H1 (cell line): ENCODE measurements around the gene SREK1IP1. TPM values are rescaled to one million over a fixed set of nuclear protein-coding genes. Genes with fewer than 3 reads are reported as not detected.

ENCODE experiments used
- CTCF ChIA-PET: fragments of 300-600 bp; sonication (Branson Sonifier 250); formaldehyde crosslinking; loops from one replicate; lab custom pipeline; 2021; ENCODE audit not compliant: partially characterized antibody; lab: Charles Lee
- POLR2A ChIA-PET: fragments of 300-600 bp; sonication (Branson Sonifier 250); formaldehyde crosslinking; loops from one replicate; lab custom pipeline; 2021; ENCODE audit warnings: inconsistent platforms; ENCODE audit not compliant: partially characterized antibody; lab: Charles Lee
- DNase-seq, 2 experiments: peaks; one replicate each; pipeline versions ENCODE4 v3.0.0 to v3.0.0-alpha.2; 2010 to 2022; ENCODE audit warnings: low spot score in 2 of 2, low read depth in 1 of 2, mixed read lengths in 1 of 2
- FAIRE-seq: peaks from 2 replicates; lab custom pipeline; 2011; peaks lifted over from hg19 to GRCh38; lab: Jason Lieb, UNC
- H2AFZ ChIP-seq: 2 replicates; pipeline ENCODE4 v1.8.1; 2012; ENCODE audit warnings: low read length, inconsistent platforms
- H2AK5ac ChIP-seq: 2 replicates; pipeline ENCODE4 v1.6.1; 2013; ENCODE audit warnings: low read depth, low read length
- H2BK120ac ChIP-seq: replicated peaks from 2 replicates; pipeline ENCODE3; 2013; ENCODE audit warnings: low read depth, low read length, inconsistent platforms
- H2BK12ac ChIP-seq: 2 replicates; pipeline ENCODE4 v1.6.1; 2013; ENCODE audit warnings: low read depth, low read length
- H2BK15ac ChIP-seq: 2 replicates; pipeline ENCODE4 v1.6.1; 2013; ENCODE audit warnings: low read length
- H2BK20ac ChIP-seq: 2 replicates; pipeline ENCODE4 v1.6.1; 2013; ENCODE audit warnings: low read length
- H2BK5ac ChIP-seq: 2 replicates; pipeline ENCODE4 v1.6.1; 2013; ENCODE audit warnings: low read depth, low read length
- H3K14ac ChIP-seq: 2 replicates; pipeline ENCODE4 v1.6.1; 2013; ENCODE audit warnings: inconsistent platforms; ENCODE audit not compliant: insufficient read length
- H3K18ac ChIP-seq: 2 replicates; pipeline ENCODE4 v1.6.1; 2013; ENCODE audit warnings: low read length; ENCODE audit errors: extremely low read depth
- H3K23ac ChIP-seq: 2 replicates; pipeline ENCODE4 v1.6.1; 2013; ENCODE audit warnings: inconsistent platforms; ENCODE audit not compliant: insufficient read length
- H3K23me2 ChIP-seq: 2 replicates; pipeline ENCODE4 v1.6.1; 2013; ENCODE audit warnings: low read depth, low read length
- H3K27ac ChIP-seq: 2 replicates; pipeline ENCODE4 v1.6.1; 2011; ENCODE audit warnings: low read depth, low read length, inconsistent platforms
- H3K27me3 ChIP-seq, 4 experiments: replicated peaks in 1 of 4; 1 replicate in 1 of 4; 2 replicates in 3 of 4; pipeline versions ENCODE4 v1.6.1 to v1.8.1; 2011 to 2013; ENCODE audit warnings: low read length in 3 of 4, mild to moderate bottlenecking in 3 of 4, inconsistent platforms in 2 of 4, mixed read lengths in 2 of 4, moderate library complexity in 1 of 4; ENCODE audit not compliant: control insufficient read depth in 3 of 4, insufficient read depth in 3 of 4; ENCODE audit errors: extremely low read depth in 1 of 4
- H3K36me3 ChIP-seq, 4 experiments: 2 replicates each; pipeline versions ENCODE4 v1.6.1 to v1.8.1; 2011 to 2013; ENCODE audit warnings: mild to moderate bottlenecking in 4 of 4, low read length in 3 of 4, moderate library complexity in 2 of 4, control low read depth in 1 of 4, inconsistent platforms in 1 of 4; ENCODE audit not compliant: insufficient read depth in 4 of 4, control insufficient read depth in 2 of 4
- H3K4ac ChIP-seq: replicated peaks from 2 replicates; pipeline ENCODE3; 2013; ENCODE audit warnings: low read length, low read depth, mixed read lengths, inconsistent platforms; ENCODE audit not compliant: insufficient read length
- H3K4me1 ChIP-seq, 4 experiments: replicated peaks in 1 of 4; 1 replicate in 1 of 4; 2 replicates in 3 of 4; pipeline versions ENCODE4 v1.6.1 to v1.8.1; 2011 to 2013; ENCODE audit warnings: low read length in 3 of 4, inconsistent platforms in 2 of 4, mixed read lengths in 1 of 4; ENCODE audit not compliant: insufficient read depth in 4 of 4, control insufficient read depth in 3 of 4
- H3K4me2 ChIP-seq, 2 experiments: 2 replicates each; pipeline versions ENCODE4 v1.6.1 to v1.8.1; 2011 to 2013; ENCODE audit warnings: low read depth in 2 of 2, low read length in 2 of 2, control low read depth in 1 of 2, inconsistent platforms in 1 of 2, mild to moderate bottlenecking in 1 of 2; ENCODE audit not compliant: insufficient read depth in 1 of 2
- H3K4me3 ChIP-seq, 4 experiments: fragments of 200-600, 300-600 bp in 1 of 4; sonication (generic), shearing (Covaris generic), sonication (Bioruptor Twin) in 1 of 4; 2 replicates each; pipeline versions ENCODE4 v1.5.1 to v1.8.1; 2011 to 2016; ENCODE audit warnings: low read length in 4 of 4, low read depth in 3 of 4, control low read depth in 2 of 4, inconsistent platforms in 2 of 4, mild to moderate bottlenecking in 2 of 4, mixed read lengths in 1 of 4, moderate library complexity in 1 of 4; ENCODE audit not compliant: insufficient read depth in 2 of 4; ENCODE audit errors: extremely low read depth in 1 of 4
- H3K56ac ChIP-seq: replicated peaks from 2 replicates; pipeline ENCODE3; 2013; ENCODE audit warnings: low read depth, mild to moderate bottlenecking, mixed read lengths, low read length, inconsistent platforms; ENCODE audit not compliant: insufficient read length
- H3K79me1 ChIP-seq: 2 replicates; pipeline ENCODE4 v1.6.1; 2013; ENCODE audit warnings: low read depth, low read length, control low read depth
- H3K79me2 ChIP-seq, 2 experiments: 2 replicates each; pipeline versions ENCODE4 v1.6.1 to v1.8.1; 2012 to 2013; ENCODE audit warnings: low read length in 2 of 2, mild to moderate bottlenecking in 2 of 2, inconsistent platforms in 1 of 2; ENCODE audit not compliant: insufficient read depth in 2 of 2, control insufficient read depth in 1 of 2
- H3K9ac ChIP-seq, 4 experiments: replicated peaks in 1 of 4; 1 replicate in 1 of 4; 2 replicates in 3 of 4; pipeline versions ENCODE4 v1.6.1 to v1.8.1; 2011 to 2013; ENCODE audit warnings: low read depth in 3 of 4, low read length in 3 of 4, control low read depth in 2 of 4, mild to moderate bottlenecking in 2 of 4, moderate library complexity in 2 of 4, inconsistent platforms in 1 of 4; ENCODE audit errors: extremely low read depth in 1 of 4
- H3K9me3 ChIP-seq, 2 experiments: 2 replicates each; pipeline versions ENCODE4 v1.6.1 to v1.8.1; 2012 to 2013; ENCODE audit warnings: mild to moderate bottlenecking in 2 of 2, moderate library complexity in 2 of 2, control low read depth in 1 of 2, inconsistent platforms in 1 of 2, low read depth in 1 of 2, low read length in 1 of 2, mixed read lengths in 1 of 2; ENCODE audit not compliant: insufficient read depth in 2 of 2
- H4K20me1 ChIP-seq, 2 experiments: replicated peaks in 1 of 2; 2 replicates each; pipeline versions ENCODE3 to v1.8.1; 2011 to 2013; ENCODE audit warnings: inconsistent platforms in 2 of 2, low read length in 2 of 2, mild to moderate bottlenecking in 1 of 2; ENCODE audit not compliant: insufficient read depth in 2 of 2, control insufficient read depth in 1 of 2
- H4K5ac ChIP-seq: 2 replicates; pipeline ENCODE4 v1.6.1; 2013; ENCODE audit warnings: low read length, low read depth, mixed read lengths, inconsistent platforms; ENCODE audit not compliant: insufficient read length
- H4K8ac ChIP-seq: 2 replicates; pipeline ENCODE4 v1.8.0; 2013; ENCODE audit warnings: mild to moderate bottlenecking, moderate library complexity, low read length, inconsistent platforms; ENCODE audit not compliant: insufficient read depth; ENCODE audit errors: extremely low read depth
- H4K91ac ChIP-seq: replicated peaks from 2 replicates; pipeline ENCODE3; 2013; ENCODE audit warnings: low read length, mixed read lengths, inconsistent platforms; ENCODE audit not compliant: insufficient read length
- BACH1 ChIP-seq: IDR thresholded peaks from 2 replicates; pipeline ENCODE4 v1.6.1; 2012; ENCODE audit warnings: low read length, improper control_type of control experiment
- BCL11A ChIP-seq, 2 experiments: IDR thresholded peaks; one replicate each; pipeline ENCODE4 v1.6.1; 2011; ENCODE audit warnings: low read depth in 2 of 2, low read length in 2 of 2, mild to moderate bottlenecking in 2 of 2
- BRCA1 ChIP-seq: IDR thresholded peaks from 2 replicates; pipeline ENCODE4 v1.6.1; 2012; ENCODE audit warnings: low read depth, low read length, improper control_type of control experiment
- CBX5 ChIP-seq: fragments of 300-800, 300-1000 bp; sonication (generic); IDR thresholded peaks from 2 replicates; pipeline ENCODE4 v1.7.1; 2016; ENCODE audit warnings: antibody characterized with exemption, low read length, low read depth
- CBX8 ChIP-seq: fragments of 300-800, 300-1000 bp; sonication (generic); IDR thresholded peaks from 2 replicates; pipeline ENCODE4 v1.7.1; 2016; ENCODE audit warnings: low read depth, low read length, borderline replicate concordance
- CHD2 ChIP-seq: IDR thresholded peaks from 2 replicates; pipeline ENCODE4 v1.6.1; 2012; ENCODE audit warnings: low read length, improper control_type of control experiment
- JUND ChIP-seq: IDR thresholded peaks from 2 replicates; pipeline ENCODE4 v1.6.1; 2011; ENCODE audit warnings: mild to moderate bottlenecking, improper control_type of control experiment, low read length
- KDM1A ChIP-seq: fragments of 200-600, 300-600 bp; sonication (generic); IDR thresholded peaks from 2 replicates; pipeline ENCODE4 v1.7.1; 2016; ENCODE audit warnings: mild to moderate bottlenecking, low read length, borderline replicate concordance
- KDM5A ChIP-seq: fragments of 200-600 bp; IDR thresholded peaks from 2 replicates; pipeline ENCODE4 v1.7.1; 2012; ENCODE audit warnings: mild to moderate bottlenecking, low read length, inconsistent platforms, mixed read lengths
- MAFK ChIP-seq: IDR thresholded peaks from 2 replicates; pipeline ENCODE4 v1.6.1; 2012; ENCODE audit warnings: low read depth, mild to moderate bottlenecking, improper control_type of control experiment, low read length
- MAX ChIP-seq: IDR thresholded peaks from 2 replicates; pipeline ENCODE4 v1.6.1; 2012; ENCODE audit warnings: inconsistent platforms
- SIRT6 ChIP-seq: IDR thresholded peaks from one replicate; pipeline ENCODE4 v1.7.1; 2012; ENCODE audit warnings: low read length, inconsistent platforms
- SIX5 ChIP-seq: IDR thresholded peaks from 2 replicates; pipeline ENCODE4 v1.6.1; 2011; ENCODE audit warnings: mild to moderate bottlenecking, low read depth, low read length
- SP1 ChIP-seq: IDR thresholded peaks from 2 replicates; pipeline ENCODE4 v1.6.1; 2011; ENCODE audit warnings: low read depth, low read length
- SP2 ChIP-seq: IDR thresholded peaks from 2 replicates; pipeline ENCODE4 v1.6.1; 2012; ENCODE audit warnings: mild to moderate bottlenecking, low read length, inconsistent platforms
- SRF ChIP-seq: IDR thresholded peaks from 2 replicates; pipeline ENCODE4 v1.6.1; 2011; ENCODE audit warnings: mild to moderate bottlenecking, low read depth, low read length, moderate library complexity
- WGBS, 2 experiments: shearing (Covaris generic) in 1 of 2; methylation state at CpG; one replicate each; pipeline versions ENCODE4 v1.1.6 to v1.1.7; 2013 to 2015; ENCODE audit warnings: low lambda C conversion rate in 2 of 2, mixed read lengths in 2 of 2, inconsistent platforms in 1 of 2, low coverage in 1 of 2, missing lambda C conversion rate in 1 of 2; ENCODE audit not compliant: insufficient replicate concordance in 2 of 2, insufficient coverage in 1 of 2, insufficient read length in 1 of 2; ENCODE audit errors: extremely low coverage in 1 of 2, missing lambda C conversion rate in 1 of 2; 5-methylcytosine and 5-hydroxymethylcytosine counted together
- polyA plus RNA-seq, 7 experiments: library from polyadenylated mRNA; depleted of rRNA in 3 of 7; stranded (reverse) in 5 of 7; unstranded in 2 of 7; fragments of >200 nt in 5 of 7; fragments of 200-250 nt in 2 of 7; gene quantifications; 1 replicate in 5 of 7; 2 replicates in 1 of 7; 4 replicates in 1 of 7; pipeline versions ENCODE4 v1.2.1 to v1.2.3, GENCODE V29; 2011 to 2013; ENCODE audit warnings: missing spikeins in 2 of 7, mixed read lengths in 2 of 7
- total RNA-seq: library from RNA; stranded (reverse); fragmentation: NEBNext Ultra II Directional; extraction: Animal tissue kit (Norgen Biotek cat#: 25700); gene quantifications from 2 replicates; pipeline ENCODE4 v1.2.1, GENCODE V29; 2021

SREK1IP1 gene
- total and polyA plus RNA-seq, 2 of the 8 experiments (the other 6 are each of a cell fraction or from before 2014, with no cell fraction given): 6.2 to 39.0 TPM

GRCh38 chr5:64742411-64742810 is 26.1 kb downstream of the SREK1IP1 start:
- Histone ChIP-seq H4K20me1 (peaks cover 0 to 2% of the 10 kb centered on the region in 2 experiments), H3K9me3 (no peaks in the 10 kb centered on the region), H3K27me3 (no peaks in the 10 kb centered on the region), H3K4me2 (no peak overlapping the region), H3K23me2 (no peaks in the 10 kb centered on the region), H4K8ac (no peak overlapping the region), H3K27ac (no peak overlapping the region), H4K91ac (no peak overlapping the region), H3K79me1 (peaks cover 3% of the 10 kb centered on the region; the same call in 1 of the 2 replicates), H2BK5ac (no peak overlapping the region), H2BK120ac (no peak overlapping the region), H3K14ac (no peak overlapping the region), H2BK15ac (no peak overlapping the region), H4K5ac (no peak overlapping the region), H3K4me1 (peaks cover 0 to 2% (median 0%) of the 10 kb centered on the region in 4 experiments; a peak in 2 of 7 replicates), H3K23ac (no peak overlapping the region), H3K9ac (no peak overlapping the region), H2AK5ac (no peak overlapping the region), H2BK20ac (no peak overlapping the region), H3K56ac (no peak overlapping the region), H3K36me3 (peaks cover 0 to 22% (median 4%) of the 10 kb centered on the region in 4 experiments; a peak in 4 of 8 replicates), H3K18ac (no peak overlapping the region), H2BK12ac (no peak overlapping the region), H2AFZ (no peak overlapping the region), H3K4ac (no peak overlapping the region), H3K4me3 (no peak overlapping the region), H3K79me2 (peaks cover 0 to 6% of the 10 kb centered on the region in 2 experiments; a peak in 2 of 4 replicates)
- 88% methylated on average over 1 of the region's 1 CpG; no CpG with 5 or more reads in 1 of the 2 experiments for WGBS, 2 experiments
- FAIRE-seq (no peak), DNase-seq (no peak)
- POLR2A ChIA-PET: no interaction called here
- CTCF ChIA-PET: interaction anchor here (1.7 kb wide), 1 partner anchor 60 kb away, joined by 3 read pairs; no protein-coding TSS in a partner anchor
- TF ChIP-seq JUND: no peak
- TF ChIP-seq BACH1: no peak
- no peak for TF ChIP-seq SIX5
- TF ChIP-seq MAX: no peak
- no peak for TF ChIP-seq CBX5
- TF ChIP-seq MAFK: no peak
- TF ChIP-seq SP2: no peak
- no peak for TF ChIP-seq SRF
- no peak for TF ChIP-seq KDM5A
- TF ChIP-seq KDM1A: no peak
- no peak for TF ChIP-seq SP1
- no peak for TF ChIP-seq BCL11A (IDR thresholded peaks at IDR 0.05; ENCODE audit: low read depth in 2 of 2, low read length in 2 of 2)
- TF ChIP-seq SIRT6: no peak
- TF ChIP-seq CHD2: no peak
- no peak for TF ChIP-seq CBX8
- no peak for TF ChIP-seq BRCA1
